Bronchial epithelial cell (primary cell): ENCODE results near the gene ADIPOR2. TPM values are rescaled to one million over a fixed set of nuclear protein-coding genes. Genes with fewer than 3 reads are reported as not detected.

Source experiments
- DNase-seq: peaks from one replicate; pipeline ENCODE4 v3.0.0-alpha.2; 2010; ENCODE audit warnings: low read depth
- FAIRE-seq: peaks from 2 replicates; lab custom pipeline; 2011; peaks lifted over from hg19 to GRCh38; lab: Jason Lieb, UNC
- H3K27me3 ChIP-seq: 2 replicates; pipeline ENCODE4 v1.5.1; 2011; ENCODE audit warnings: low read length; ENCODE audit not compliant: control insufficient read depth, insufficient read depth
- H3K36me3 ChIP-seq: 2 replicates; pipeline ENCODE4 v1.5.1; 2011; ENCODE audit warnings: low read length; ENCODE audit not compliant: control insufficient read depth, insufficient read depth
- H3K4me3 ChIP-seq: 2 replicates; pipeline ENCODE4 v1.5.1; 2011; ENCODE audit warnings: mild to moderate bottlenecking, low read depth, low read length, control low read depth
- total RNA-seq: library from RNA; depleted of rRNA; stranded (reverse); fragments of >200 nt; gene quantifications from 2 replicates; pipeline ENCODE4 v1.2.1, GENCODE V29; 2014
- TF ChIP-seq, protein P1 (sequence below): IDR thresholded peaks from 2 replicates; pipeline ENCODE4 v1.5.1; 2011; ENCODE audit warnings: mild to moderate bottlenecking, moderate library complexity, low read length, control low read depth, inconsistent platforms; ENCODE audit not compliant: insufficient read depth, severe bottlenecking

ADIPOR2 gene
- total RNA-seq, 1 donor from 2014 or later: 41.6 TPM

GRCh38 chr12:1830981-1831963, 140.4 kb downstream of the ADIPOR2 start:
- TF ChIP-seq, protein P1, sequence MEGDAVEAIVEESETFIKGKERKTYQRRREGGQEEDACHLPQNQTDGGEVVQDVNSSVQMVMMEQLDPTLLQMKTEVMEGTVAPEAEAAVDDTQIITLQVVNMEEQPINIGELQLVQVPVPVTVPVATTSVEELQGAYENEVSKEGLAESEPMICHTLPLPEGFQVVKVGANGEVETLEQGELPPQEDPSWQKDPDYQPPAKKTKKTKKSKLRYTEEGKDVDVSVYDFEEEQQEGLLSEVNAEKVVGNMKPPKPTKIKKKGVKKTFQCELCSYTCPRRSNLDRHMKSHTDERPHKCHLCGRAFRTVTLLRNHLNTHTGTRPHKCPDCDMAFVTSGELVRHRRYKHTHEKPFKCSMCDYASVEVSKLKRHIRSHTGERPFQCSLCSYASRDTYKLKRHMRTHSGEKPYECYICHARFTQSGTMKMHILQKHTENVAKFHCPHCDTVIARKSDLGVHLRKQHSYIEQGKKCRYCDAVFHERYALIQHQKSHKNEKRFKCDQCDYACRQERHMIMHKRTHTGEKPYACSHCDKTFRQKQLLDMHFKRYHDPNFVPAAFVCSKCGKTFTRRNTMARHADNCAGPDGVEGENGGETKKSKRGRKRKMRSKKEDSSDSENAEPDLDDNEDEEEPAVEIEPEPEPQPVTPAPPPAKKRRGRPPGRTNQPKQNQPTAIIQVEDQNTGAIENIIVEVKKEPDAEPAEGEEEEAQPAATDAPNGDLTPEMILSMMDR: no peak
- FAIRE-seq (no peak), DNase-seq (peak; percentile 55)
- Histone ChIP-seq H3K4me3 (no peak overlapping the region), H3K36me3 (no peaks in the 10 kb centered on the region), H3K27me3 (no peaks in the 10 kb centered on the region)

GRCh38 chr12:1832801-1833595, 142.1 kb downstream of the ADIPOR2 start:
- Histone ChIP-seq H3K4me3 (no peak overlapping the region), H3K36me3 (no peaks in the 10 kb centered on the region), H3K27me3 (no peaks in the 10 kb centered on the region)
- DNase-seq (no peak), FAIRE-seq (no peak)
- TF ChIP-seq, protein P1: no peak

GRCh38 chr12:1833596-1834028, 142.7 kb downstream of the ADIPOR2 start:
- no peak for FAIRE-seq
- DNase-seq: no peak

GRCh38 chr12:1834186-1834925, 143.5 kb downstream of the ADIPOR2 start:
- TF ChIP-seq, protein P1: no peak
- Histone ChIP-seq H3K27me3 (no peaks in the 10 kb centered on the region), H3K36me3 (no peaks in the 10 kb centered on the region), H3K4me3 (no peak overlapping the region)
- FAIRE-seq (no peak), DNase-seq (no peak)

More at GRCh38 chr12:1833596-1834028, 142.7 kb downstream of the ADIPOR2 start:
- Histone ChIP-seq H3K4me3 (no peak overlapping the region), H3K36me3 (no peaks in the 10 kb centered on the region), H3K27me3 (no peaks in the 10 kb centered on the region)
- TF ChIP-seq, protein P1: no peak
